PC-9 (cell line): ENCODE data around the gene IGDCC3.

Experiments
- EZH2 ChIP-seq: fragments of 200-600 bp; sonication (generic); IDR thresholded peaks from 2 replicates; pipeline ENCODE4 v1.8.0; 2017; ENCODE audit warnings: antibody characterized with exemption, low read depth
- TF ChIP-seq, protein P1 (sequence below): fragments of 200-600 bp; sonication (generic); conservative IDR thresholded peaks from 2 replicates; pipeline ENCODE4 v1.6.1; 2017; ENCODE audit warnings: mixed run types, antibody characterized with exemption, mild to moderate bottlenecking, moderate library complexity

GRCh38 chr15:65426216-65426853, 48.5 kb upstream of the IGDCC3 start:
- TF ChIP-seq, protein P1, sequence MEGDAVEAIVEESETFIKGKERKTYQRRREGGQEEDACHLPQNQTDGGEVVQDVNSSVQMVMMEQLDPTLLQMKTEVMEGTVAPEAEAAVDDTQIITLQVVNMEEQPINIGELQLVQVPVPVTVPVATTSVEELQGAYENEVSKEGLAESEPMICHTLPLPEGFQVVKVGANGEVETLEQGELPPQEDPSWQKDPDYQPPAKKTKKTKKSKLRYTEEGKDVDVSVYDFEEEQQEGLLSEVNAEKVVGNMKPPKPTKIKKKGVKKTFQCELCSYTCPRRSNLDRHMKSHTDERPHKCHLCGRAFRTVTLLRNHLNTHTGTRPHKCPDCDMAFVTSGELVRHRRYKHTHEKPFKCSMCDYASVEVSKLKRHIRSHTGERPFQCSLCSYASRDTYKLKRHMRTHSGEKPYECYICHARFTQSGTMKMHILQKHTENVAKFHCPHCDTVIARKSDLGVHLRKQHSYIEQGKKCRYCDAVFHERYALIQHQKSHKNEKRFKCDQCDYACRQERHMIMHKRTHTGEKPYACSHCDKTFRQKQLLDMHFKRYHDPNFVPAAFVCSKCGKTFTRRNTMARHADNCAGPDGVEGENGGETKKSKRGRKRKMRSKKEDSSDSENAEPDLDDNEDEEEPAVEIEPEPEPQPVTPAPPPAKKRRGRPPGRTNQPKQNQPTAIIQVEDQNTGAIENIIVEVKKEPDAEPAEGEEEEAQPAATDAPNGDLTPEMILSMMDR, result no peak
- no peak for TF ChIP-seq EZH2
